Suprapubic skin (tissue), 4 donors: ENCODE data around the gene PLD5. TPM values are rescaled to one million over a fixed set of nuclear protein-coding genes. Genes with fewer than 3 reads are reported as not detected.

Source experiments
- DNase-seq, 2 donors: peaks; one replicate each; pipeline ENCODE4 v3.0.0-alpha.2; 2019; ENCODE audit warnings: low spot score in 2 of 2
- H3K27ac ChIP-seq: fragments of 200-600 bp; sonication (generic); one replicate; pipeline ENCODE4 v1.5.1; 2019
- H3K27me3 ChIP-seq: fragments of 200-600 bp; sonication (generic); one replicate; pipeline ENCODE4 v1.5.1; 2019
- H3K36me3 ChIP-seq: fragments of 200-600 bp; sonication (generic); one replicate; pipeline ENCODE4 v1.5.1; 2019
- H3K4me1 ChIP-seq: fragments of 200-600 bp; sonication (generic); one replicate; pipeline ENCODE4 v1.5.1; 2019
- H3K4me3 ChIP-seq: fragments of 200-600 bp; sonication (generic); one replicate; pipeline ENCODE4 v1.5.1; 2019; ENCODE audit warnings: mild to moderate bottlenecking
- H3K9me3 ChIP-seq: fragments of 200-600 bp; sonication (generic); one replicate; pipeline ENCODE4 v1.5.1; 2019
- EP300 ChIP-seq: sonication (generic); formaldehyde crosslinking; IDR thresholded peaks from one replicate; pipeline ENCODE4 v1.6.1; 2017; ENCODE audit warnings: antibody characterized with exemption
- POLR2A ChIP-seq, 2 donors: fragments of 450-650 bp; IDR thresholded peaks; one replicate each; pipeline ENCODE4 v1.6.1; 2017; ENCODE audit warnings: antibody characterized with exemption in 2 of 2, mild to moderate bottlenecking in 2 of 2, moderate library complexity in 2 of 2
- POLR2AphosphoS5 ChIP-seq, 3 donors: sonication (generic); formaldehyde crosslinking; IDR thresholded peaks; one replicate each; pipeline ENCODE4 v1.6.1; 2017; ENCODE audit warnings: antibody characterized with exemption in 3 of 3
- WGBS: methylation state at CpG from one replicate; pipeline ENCODE4 v1.1.5; 2018; 5-methylcytosine and 5-hydroxymethylcytosine counted together
- total RNA-seq, 4 donors: library from RNA; depleted of rRNA; stranded (reverse); fragments of >200 nt; gene quantifications; one replicate each; pipeline ENCODE4 v1.1.0, GENCODE V29; 2016
- TF ChIP-seq, protein P1 (sequence below), 2 donors: fragments of 200-600 bp in 1 of 2; fragments of 450-650 bp in 1 of 2; sonication (generic) in 1 of 2; IDR thresholded peaks; one replicate each; pipeline ENCODE4 v1.5.1; 2016 to 2019; ENCODE audit warnings: antibody characterized with exemption in 2 of 2, mild to moderate bottlenecking in 1 of 2, moderate library complexity in 1 of 2

Gene PLD5
- total RNA-seq, 4 donors from 2014 or later: 0.21 to 0.64 TPM; not detected in 2

DNA sequence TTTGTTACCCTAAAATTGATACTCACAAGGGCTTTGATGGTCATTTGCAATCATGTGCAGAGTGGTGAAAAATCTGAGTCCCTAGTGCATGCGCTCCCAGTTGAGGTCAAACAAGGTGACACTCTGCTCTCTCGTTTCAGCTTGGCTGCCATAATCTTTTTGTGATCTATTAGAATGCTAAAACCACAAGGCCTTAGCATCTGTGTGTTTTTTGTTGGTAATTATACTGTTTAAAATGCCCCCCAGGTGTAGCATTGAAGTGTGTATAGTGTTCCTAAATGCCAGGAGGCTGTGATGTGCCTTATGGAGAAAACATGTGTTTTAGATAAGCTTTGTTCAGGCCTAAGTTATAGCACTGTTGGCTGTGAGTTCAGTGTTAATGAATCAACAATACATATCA lies 89.3 kb downstream of the PLD5 start:
- Histone ChIP-seq H3K27me3 (no peaks in the 10 kb centered on the region), H3K4me1 (no peaks in the 10 kb centered on the region), H3K4me3 (no peak overlapping the region), H3K27ac (no peak overlapping the region), H3K36me3 (no peaks in the 10 kb centered on the region), H3K9me3 (no peaks in the 10 kb centered on the region)
- DNase-seq: no peak
- TF ChIP-seq POLR2A (IDR thresholded peaks at IDR 0.05) (no peak), EP300 (no peak), POLR2AphosphoS5 (IDR thresholded peaks at IDR 0.05) (no peak)
- TF ChIP-seq, protein P1, sequence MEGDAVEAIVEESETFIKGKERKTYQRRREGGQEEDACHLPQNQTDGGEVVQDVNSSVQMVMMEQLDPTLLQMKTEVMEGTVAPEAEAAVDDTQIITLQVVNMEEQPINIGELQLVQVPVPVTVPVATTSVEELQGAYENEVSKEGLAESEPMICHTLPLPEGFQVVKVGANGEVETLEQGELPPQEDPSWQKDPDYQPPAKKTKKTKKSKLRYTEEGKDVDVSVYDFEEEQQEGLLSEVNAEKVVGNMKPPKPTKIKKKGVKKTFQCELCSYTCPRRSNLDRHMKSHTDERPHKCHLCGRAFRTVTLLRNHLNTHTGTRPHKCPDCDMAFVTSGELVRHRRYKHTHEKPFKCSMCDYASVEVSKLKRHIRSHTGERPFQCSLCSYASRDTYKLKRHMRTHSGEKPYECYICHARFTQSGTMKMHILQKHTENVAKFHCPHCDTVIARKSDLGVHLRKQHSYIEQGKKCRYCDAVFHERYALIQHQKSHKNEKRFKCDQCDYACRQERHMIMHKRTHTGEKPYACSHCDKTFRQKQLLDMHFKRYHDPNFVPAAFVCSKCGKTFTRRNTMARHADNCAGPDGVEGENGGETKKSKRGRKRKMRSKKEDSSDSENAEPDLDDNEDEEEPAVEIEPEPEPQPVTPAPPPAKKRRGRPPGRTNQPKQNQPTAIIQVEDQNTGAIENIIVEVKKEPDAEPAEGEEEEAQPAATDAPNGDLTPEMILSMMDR (IDR thresholded peaks at IDR 0.05): no peak
- 70% methylated on average over 2 of the region's 2 CpGs for WGBS

DNA sequence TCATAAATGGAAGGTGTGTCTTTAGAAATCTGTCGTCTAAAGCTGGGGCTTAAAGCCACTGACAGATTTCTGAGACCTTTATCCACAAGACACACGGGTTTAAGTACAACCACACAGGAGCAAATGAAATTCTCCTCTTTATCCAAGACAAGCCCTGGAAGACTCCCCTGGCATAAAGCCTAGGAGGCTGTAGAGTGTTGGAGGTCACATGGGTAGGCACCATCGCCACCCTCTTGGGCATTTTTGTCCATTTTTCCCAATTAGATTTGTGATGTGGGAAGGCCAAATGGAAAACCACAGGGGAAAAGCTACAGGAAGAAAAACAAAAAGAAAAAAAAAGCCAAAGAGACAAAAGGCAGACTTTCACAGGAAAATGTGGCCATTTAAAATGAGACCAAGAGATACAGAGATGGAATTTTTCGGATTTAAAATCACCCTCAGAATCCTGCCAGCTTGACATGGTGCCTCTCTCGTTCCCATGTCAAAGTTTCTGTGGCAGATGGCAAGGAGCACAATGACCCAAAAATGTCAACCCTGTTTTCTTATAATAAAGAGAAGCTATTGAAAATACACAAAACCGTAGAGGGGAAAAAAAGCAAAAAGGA lies 91.9 kb downstream of the PLD5 start:
- Histone ChIP-seq H3K27ac (no peak overlapping the region), H3K36me3 (no peaks in the 10 kb centered on the region), H3K4me1 (no peaks in the 10 kb centered on the region), H3K27me3 (no peaks in the 10 kb centered on the region), H3K9me3 (no peaks in the 10 kb centered on the region), H3K4me3 (no peak overlapping the region)
- WGBS: 71% methylated on average over 6 of the region's 6 CpGs
- TF ChIP-seq POLR2A (IDR thresholded peaks at IDR 0.05): no peak
- TF ChIP-seq POLR2AphosphoS5 (IDR thresholded peaks at IDR 0.05): no peak
- TF ChIP-seq EP300: no peak
- TF ChIP-seq, protein P1 (IDR thresholded peaks at IDR 0.05): no peak
- DNase-seq: no peak

DNA sequence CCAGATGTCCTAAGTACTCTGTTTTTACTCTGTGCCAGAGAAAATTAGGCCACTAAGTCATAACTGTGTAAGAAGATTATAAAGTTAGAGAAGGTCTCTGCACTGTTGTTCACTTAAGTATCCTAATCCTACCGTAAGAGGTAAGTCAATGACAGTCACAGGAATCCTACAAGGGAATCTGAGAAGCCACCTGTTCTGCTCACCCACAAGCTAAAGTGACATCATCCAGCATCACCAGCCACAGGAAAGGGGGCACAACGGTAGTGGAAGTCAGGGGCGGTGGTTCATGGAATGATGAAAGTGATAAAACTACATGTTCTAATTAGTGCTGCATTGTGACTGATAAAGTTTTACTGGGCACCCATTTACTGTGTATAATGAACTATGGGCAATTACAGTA lies 92.7 kb downstream of the PLD5 start:
- no peak for DNase-seq
- no peak for TF ChIP-seq EP300
- TF ChIP-seq POLR2AphosphoS5 (IDR thresholded peaks at IDR 0.05): no peak
- TF ChIP-seq POLR2A (IDR thresholded peaks at IDR 0.05): no peak
- TF ChIP-seq, protein P1 (IDR thresholded peaks at IDR 0.05): no peak

DNA sequence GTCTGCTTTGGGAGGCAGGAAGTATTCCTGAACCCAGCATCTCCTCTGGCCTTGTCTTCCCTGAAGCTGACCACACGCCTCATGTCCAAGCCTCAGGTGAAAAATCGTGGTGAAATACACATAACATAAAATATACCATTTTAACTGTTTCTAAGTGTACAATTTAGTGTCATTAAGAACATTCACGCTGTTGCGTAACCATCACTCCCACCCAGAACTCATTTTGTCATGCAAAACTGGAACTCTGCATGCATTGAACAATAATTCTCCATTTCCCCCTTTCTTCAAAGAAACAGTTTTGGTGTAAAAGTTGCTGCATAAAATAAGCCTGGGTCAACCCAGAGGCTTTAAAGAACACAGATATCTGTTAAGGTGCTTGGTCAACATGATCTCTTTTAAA lies 93.5 kb downstream of the PLD5 start:
- Histone ChIP-seq H3K4me3 (no peak overlapping the region), H3K9me3 (no peaks in the 10 kb centered on the region), H3K4me1 (no peaks in the 10 kb centered on the region), H3K27ac (no peak overlapping the region), H3K36me3 (no peaks in the 10 kb centered on the region), H3K27me3 (no peaks in the 10 kb centered on the region)
- DNase-seq: no peak
- 66% methylated on average over 4 of the region's 4 CpGs for WGBS
- TF ChIP-seq, protein P1 (IDR thresholded peaks at IDR 0.05): no peak
- TF ChIP-seq POLR2A (IDR thresholded peaks at IDR 0.05) (no peak), EP300 (no peak), POLR2AphosphoS5 (IDR thresholded peaks at IDR 0.05) (no peak)

More for the DNA sequence above, 92.7 kb downstream of the PLD5 start:
- no peaks in the 10 kb centered on the region for H3K9me3 ChIP-seq
- H3K27me3 ChIP-seq: no peaks in the 10 kb centered on the region
- no peak overlapping the region for H3K4me3 ChIP-seq
- H3K4me1 ChIP-seq: no peaks in the 10 kb centered on the region
- no peak overlapping the region for H3K27ac ChIP-seq
- H3K36me3 ChIP-seq: no peaks in the 10 kb centered on the region
- WGBS: 73% methylated on average over 3 of the region's 3 CpGs

DNA sequence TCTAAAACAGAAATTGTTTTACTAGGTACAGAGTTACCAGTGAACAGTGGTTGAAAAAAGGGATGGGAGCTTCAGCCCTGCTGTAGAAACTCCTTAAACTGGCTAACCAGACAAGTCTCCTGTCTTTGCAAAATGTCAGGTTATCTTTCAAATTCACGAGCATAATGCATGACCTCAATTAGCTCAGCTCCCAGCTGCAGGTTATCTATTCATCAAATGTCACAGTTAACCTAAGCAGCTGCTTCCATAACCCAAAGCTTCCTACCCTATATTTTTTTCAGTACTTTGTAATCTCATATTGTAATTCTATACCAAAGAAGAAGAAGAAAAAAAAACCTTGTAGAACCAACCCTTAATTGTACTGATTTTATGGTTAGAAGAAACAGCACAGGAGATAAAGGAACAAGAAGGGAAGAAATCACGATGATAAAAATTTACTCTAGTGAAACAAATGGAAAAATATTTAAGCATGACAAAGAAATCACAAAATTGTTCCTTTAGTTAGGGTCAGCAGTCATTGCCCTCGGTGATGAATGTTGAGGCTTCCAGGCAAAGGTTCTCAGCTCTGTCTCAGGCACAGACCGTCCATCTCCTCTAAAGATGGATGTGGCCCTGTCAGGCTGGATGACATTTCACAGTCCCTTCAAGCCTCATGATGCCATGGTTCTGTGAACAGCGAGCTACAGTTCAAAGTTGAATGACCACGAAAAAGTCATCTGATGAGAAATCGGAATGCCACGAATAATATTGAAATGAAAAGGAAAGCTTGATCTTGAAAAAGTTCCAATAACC lies 95.9 kb downstream of the PLD5 start:
- H3K9me3 ChIP-seq: no peaks in the 10 kb centered on the region
- no peak overlapping the region for H3K27ac ChIP-seq
- no peak overlapping the region for H3K4me3 ChIP-seq
- DNase-seq: no peak
- no peaks in the 10 kb centered on the region for H3K4me1 ChIP-seq
- no peaks in the 10 kb centered on the region for H3K27me3 ChIP-seq
- TF ChIP-seq, protein P1 (IDR thresholded peaks at IDR 0.05): no peak
- TF ChIP-seq EP300: no peak
- TF ChIP-seq POLR2A (IDR thresholded peaks at IDR 0.05): no peak
- no peak for TF ChIP-seq POLR2AphosphoS5 (IDR thresholded peaks at IDR 0.05)
- no peaks in the 10 kb centered on the region for H3K36me3 ChIP-seq
- WGBS: 34% methylated on average over 8 of the region's 8 CpGs
